ENCODE data around the gene FKBP15.
"Not testable (repeated sequence)": the region's sequence is repeated elsewhere in the genome, so short reads cannot be mapped to it uniquely, and the experiment has no call there.

Gene FKBP15

DNA sequence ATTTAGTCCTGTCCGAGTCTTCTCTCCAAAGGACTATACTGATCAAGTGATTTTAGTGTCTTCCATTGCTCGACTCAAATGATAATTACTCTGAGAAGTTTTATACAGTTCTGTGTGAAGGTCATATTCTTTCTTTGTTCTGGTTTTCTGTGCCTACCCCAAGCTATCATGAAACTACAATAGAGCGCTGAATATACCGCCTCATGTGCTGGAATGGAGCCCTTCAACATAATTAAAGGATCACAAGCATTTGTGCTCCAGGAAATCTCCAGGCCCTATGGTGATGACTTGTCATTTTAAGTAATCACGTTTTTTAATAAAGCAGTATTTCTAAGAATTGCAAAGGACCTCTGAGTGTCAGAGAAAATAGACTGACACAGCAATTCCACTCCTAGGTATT is 81.1 kb downstream of the FKBP15 start:
- no peak for DNase-seq

DNA sequence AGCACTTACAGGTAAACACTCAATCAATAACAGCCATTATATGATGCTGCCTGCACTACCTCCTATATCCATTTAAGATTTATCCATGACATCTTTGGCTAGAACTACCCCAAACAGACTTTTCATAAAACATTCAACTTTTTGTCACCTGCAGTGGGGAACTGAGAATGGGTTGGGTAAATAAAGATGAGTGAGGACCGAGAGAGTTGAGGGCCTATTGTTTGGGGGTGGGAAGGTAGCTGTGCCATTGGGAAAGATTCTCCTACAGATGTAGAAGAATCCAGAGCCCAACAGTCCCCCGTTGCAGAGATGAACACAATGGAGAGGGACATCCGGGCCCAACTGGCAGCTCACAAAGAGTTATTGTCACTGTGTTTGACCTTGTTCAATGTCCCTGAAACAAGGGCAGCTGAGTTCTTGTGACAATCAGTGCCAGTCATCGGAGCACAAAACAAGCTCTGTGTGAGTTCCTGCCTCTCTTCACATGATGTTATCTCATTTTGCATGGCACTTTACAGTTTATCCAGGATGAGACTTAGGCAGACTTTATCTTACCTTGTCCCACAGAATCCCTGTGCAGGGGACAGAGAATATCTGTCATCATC is 81.8 kb downstream of the FKBP15 start:
- no peak for DNase-seq

DNA sequence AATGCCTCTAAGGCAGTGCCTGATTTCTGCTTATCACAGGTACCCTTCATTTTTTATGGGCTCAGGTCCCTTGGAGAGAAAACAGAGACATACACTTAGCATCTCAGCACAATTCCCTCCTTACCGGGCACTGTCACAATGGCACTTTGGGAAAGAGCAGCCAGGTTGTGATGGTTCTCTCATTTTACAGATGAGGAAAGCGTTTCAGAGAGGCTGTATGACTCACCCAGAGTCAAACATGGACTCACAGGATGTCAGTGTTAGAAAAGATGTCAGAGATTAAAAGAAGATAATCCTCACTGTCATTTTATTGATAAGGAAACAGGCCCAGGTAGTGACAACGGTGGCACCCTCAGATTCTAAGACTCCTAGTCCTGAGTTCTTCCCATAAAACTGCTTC is 82.3 kb downstream of the FKBP15 start:
- no peak for DNase-seq

DNA sequence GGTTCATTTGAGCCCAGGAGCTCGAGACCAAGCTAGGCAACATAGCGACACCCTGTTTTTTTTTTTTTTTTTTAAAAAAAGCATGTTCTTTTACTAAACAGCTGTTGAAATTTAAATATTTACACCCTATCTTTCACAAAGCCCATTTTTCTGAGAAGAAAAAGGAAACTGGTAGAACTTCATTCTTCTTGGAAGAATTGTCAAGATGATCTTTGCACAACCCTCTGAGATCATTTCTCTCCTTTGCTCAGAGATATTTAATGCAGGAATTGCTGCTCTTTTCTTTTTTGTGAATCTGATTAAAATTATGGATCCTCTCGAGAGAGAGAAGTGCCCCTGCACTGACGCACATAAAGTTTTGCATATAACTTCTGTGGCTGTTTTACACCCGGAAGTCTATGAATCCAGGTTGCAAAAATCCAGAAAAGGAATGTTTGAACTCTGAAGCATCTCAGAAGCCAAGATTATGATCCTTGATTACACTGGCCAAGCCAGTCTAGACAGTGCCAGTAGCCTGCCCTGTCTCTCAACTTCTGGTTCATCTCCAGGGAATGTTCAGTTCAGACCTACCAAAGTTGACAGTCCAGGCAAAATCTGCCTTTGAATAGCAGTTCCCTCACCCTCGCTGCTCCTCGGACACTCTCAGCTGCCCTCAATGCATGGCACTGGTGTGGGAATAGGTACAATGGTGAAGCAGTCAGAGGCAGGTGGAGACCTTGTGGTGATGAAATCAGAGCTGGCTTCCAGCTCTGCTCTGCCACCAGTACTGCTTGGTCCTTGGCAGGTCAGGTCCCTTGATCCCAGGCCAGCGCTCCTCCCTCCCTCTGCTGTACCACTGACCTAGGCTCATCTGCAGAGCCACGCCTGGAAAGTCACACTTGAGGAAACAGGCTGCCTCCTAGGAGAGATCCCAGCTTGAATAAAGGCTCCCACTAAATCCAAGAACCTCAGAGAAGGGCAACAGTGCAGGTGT is 83.6 kb downstream of the FKBP15 start:
- DNase-seq, result no peak

DNA sequence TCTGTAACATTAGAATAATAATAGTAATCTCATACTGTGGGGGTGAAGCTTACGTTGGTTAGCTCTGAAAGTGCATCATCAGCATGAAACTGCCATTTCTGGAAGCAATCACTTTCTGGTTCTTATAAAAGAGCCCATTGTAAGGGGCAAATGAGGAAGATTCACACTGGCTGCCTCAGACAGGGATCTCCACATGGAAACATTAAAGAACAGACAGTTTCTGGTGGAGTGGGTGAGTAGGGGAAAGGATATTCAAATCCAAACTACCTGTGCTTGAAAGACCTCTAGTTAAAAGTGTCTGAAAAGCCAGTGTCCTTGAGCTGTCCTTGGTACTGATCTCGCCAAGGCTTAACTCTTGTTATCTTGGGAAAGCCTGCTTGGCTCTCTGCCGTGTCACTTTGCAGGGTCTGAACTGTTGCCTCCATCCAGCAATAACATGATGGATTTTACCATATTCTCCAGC is 89.4 kb downstream of the FKBP15 start:
- DNase-seq, result no peak

DNA sequence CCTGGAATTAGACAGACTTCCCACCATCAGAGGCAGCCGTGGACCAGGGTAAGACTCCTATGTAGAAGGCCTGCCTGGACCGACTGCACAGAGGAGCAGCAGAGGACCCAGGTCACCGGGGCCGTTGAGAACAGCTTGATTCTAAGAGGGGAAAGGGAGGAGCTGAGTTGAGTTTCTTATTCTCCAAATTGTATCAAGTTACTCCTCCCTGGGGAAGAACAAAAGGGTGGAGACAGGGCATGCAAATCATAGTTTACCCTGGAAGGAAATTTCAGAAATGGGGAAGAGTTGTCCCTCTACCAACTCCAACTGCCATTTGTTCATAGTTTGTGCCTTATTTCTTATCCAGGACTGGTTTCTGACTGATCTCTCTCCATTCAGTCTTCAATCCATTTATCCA is 91.2 kb downstream of the FKBP15 start:
- no peak for DNase-seq

DNA sequence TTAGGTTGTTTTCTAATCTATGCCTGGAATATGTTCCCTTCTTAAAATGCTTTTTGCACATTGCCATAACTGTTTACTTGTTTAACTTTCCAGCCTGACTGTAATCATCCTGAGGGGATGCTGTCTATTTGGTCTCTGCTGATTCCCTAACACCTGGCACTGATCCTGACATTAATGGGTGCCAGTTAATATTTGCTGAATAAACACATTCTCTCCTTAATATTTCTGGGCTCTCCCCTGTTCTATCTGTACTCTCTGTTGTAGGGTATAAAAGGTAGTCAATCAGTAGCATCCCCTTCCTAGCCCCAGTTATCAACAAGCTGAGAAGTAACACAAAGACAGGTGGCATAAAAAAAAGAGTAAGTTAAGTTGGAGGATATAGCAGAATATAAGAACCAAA is 91.6 kb downstream of the FKBP15 start:
- DNase-seq, result no peak

DNA sequence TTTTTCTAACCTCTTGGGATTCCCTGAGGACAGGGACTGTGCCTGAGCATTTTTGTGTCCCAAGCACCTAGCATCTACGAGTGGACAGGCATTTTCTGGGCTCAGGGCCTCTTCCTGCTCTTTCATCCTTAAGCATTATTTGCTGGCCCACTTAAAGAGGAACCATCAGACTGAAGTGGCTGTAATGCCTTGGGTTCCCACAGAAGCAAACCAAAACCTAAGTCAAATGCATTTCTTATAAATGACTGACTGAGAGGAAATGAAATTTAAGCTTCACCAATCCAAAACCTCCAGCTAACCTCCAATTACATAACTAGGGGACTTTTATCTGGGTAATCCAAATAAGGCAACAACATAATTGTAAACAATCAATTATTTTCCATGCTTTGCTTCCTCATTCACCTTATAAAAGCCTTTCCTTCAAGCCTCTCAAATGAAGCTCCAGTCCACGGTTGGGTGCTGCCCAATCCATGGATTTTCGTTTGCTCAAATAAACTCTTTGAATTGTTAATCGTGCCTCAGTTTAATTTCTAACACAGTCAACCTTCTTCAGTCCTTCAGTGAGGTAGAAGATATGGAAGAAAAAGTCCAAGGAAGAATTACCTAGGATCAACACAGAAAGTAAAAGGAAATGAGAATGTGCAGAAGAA is 95.6 kb downstream of the FKBP15 start:
- no peak for DNase-seq

DNA sequence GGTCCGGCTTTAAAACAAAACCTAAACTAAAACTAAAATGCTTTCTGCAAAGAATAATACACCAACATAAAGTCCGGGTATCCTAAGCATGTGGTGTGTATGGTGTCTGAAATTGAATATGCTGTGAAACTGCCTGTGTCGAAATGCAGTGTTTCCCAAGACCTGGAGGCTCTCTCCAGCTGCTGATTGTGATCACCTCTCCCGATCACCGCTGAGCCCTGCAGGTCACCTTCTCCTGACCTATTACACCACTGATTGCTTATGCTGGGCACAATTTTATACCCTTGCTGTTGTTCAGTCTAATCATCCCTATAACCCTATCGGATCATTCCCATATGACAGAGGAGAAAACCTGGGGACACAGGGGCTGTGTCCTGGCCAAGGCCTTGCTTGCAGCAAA is 102.2 kb downstream of the FKBP15 start:
- not testable (repeated sequence) for DNase-seq

Measured in NCI-H774 (cell line).